Hepatocyte (in vitro differentiated cells): ENCODE measurements around the gene SNX32. TPM values are rescaled to one million over a fixed set of nuclear protein-coding genes. Genes with fewer than 3 reads are reported as not detected.

Source experiments
- DNase-seq: peaks from one replicate; pipeline ENCODE4 v3.0.0-alpha.2; 2016; ENCODE audit warnings: low spot score
- H2AFZ ChIP-seq: fragments of 200-600 bp; sonication (generic); 2 replicates; pipeline ENCODE4 v1.6.0; 2016; ENCODE audit warnings: antibody characterized with exemption, mild to moderate bottlenecking
- H3K27ac ChIP-seq: fragments of 200-600 bp; sonication (generic); 2 replicates; pipeline ENCODE4 v1.5.1; 2016; ENCODE audit warnings: mild to moderate bottlenecking
- H3K27me3 ChIP-seq: fragments of 200-600 bp; sonication (generic); 2 replicates; pipeline ENCODE4 v1.6.1; 2016
- H3K36me3 ChIP-seq: fragments of 200-600 bp; sonication (generic); replicated peaks from 2 replicates; pipeline ENCODE4 v1.5.1; 2016; ENCODE audit warnings: low read depth; ENCODE audit not compliant: insufficient read depth
- H3K4me1 ChIP-seq: fragments of 200-600 bp; sonication (generic); 2 replicates; pipeline ENCODE4 v1.5.1; 2016; ENCODE audit warnings: mild to moderate bottlenecking, moderate library complexity; ENCODE audit not compliant: insufficient read depth
- H3K4me2 ChIP-seq: fragments of 200-600 bp; sonication (generic); 2 replicates; pipeline ENCODE4 v1.6.0; 2016
- H3K4me3 ChIP-seq: fragments of 200-600 bp; sonication (generic); 2 replicates; pipeline ENCODE4 v1.5.1; 2016; ENCODE audit warnings: mild to moderate bottlenecking
- H3K79me2 ChIP-seq: fragments of 200-600 bp; sonication (generic); 2 replicates; pipeline ENCODE4 v1.6.0; 2017; ENCODE audit warnings: mild to moderate bottlenecking
- H3K9me2 ChIP-seq: fragments of 200-600 bp; sonication (generic); replicated peaks from 2 replicates; pipeline ENCODE4 v1.6.0; 2017; ENCODE audit warnings: mild to moderate bottlenecking; ENCODE audit not compliant: insufficient read depth
- H3K9me3 ChIP-seq: fragments of 200-600 bp; sonication (generic); 2 replicates; pipeline ENCODE4 v1.5.1; 2016; ENCODE audit warnings: low read depth, mild to moderate bottlenecking
- H4K20me1 ChIP-seq: fragments of 200-600 bp; sonication (generic); 2 replicates; pipeline ENCODE4 v1.6.0; 2016; ENCODE audit warnings: mild to moderate bottlenecking; ENCODE audit not compliant: insufficient read depth, poor library complexity, severe bottlenecking
- EZH2 ChIP-seq: fragments of 200-600 bp; sonication (generic); IDR thresholded peaks from 2 replicates; pipeline ENCODE4 v1.6.1; 2016; ENCODE audit warnings: antibody characterized with exemption, mild to moderate bottlenecking, borderline replicate concordance
- EZH2phosphoT487 ChIP-seq: fragments of 200-600 bp; sonication (generic); IDR thresholded peaks from one replicate; pipeline ENCODE4 v1.6.1; 2018; ENCODE audit warnings: antibody characterized with exemption, mild to moderate bottlenecking, low read depth, moderate library complexity; ENCODE audit not compliant: unreplicated experiment, severe bottlenecking
- WGBS: methylation state at CpG from one replicate; pipeline ENCODE4 v1.1.6; 2016; ENCODE audit warnings: low lambda C conversion rate; ENCODE audit errors: missing lambda C conversion rate; 5-methylcytosine and 5-hydroxymethylcytosine counted together
- polyA plus RNA-seq: library from polyadenylated mRNA; unstranded; fragments of >200 nt; fragmentation: Nextera tagmentation; extraction: Ambion mirVana; gene quantifications from 2 replicates; pipeline ENCODE4 v1.2.1, GENCODE V29; 2016
- total RNA-seq: library from RNA; depleted of rRNA; stranded (reverse); fragments of >200 nt; gene quantifications from 2 replicates; pipeline ENCODE4 v1.2.3, GENCODE V29; 2014
- TF ChIP-seq, protein P1 (sequence below): fragments of 200-600 bp; sonication (generic); IDR thresholded peaks from 2 replicates; pipeline ENCODE4 v1.5.1; 2016; ENCODE audit warnings: antibody characterized with exemption, mild to moderate bottlenecking; ENCODE audit not compliant: poor library complexity

SNX32 gene
- total and polyA plus RNA-seq, 2 experiments from 2014 or later: 2.9 to 5.1 TPM

GRCh38 chr11:65863889-65864705 lies 30.3 kb downstream of the SNX32 start:
- H3K27ac ChIP-seq: no peak overlapping the region
- no peak overlapping the region for H3K4me2 ChIP-seq
- TF ChIP-seq EZH2phosphoT487 (no peak), EZH2 (no peak)
- TF ChIP-seq, protein P1, sequence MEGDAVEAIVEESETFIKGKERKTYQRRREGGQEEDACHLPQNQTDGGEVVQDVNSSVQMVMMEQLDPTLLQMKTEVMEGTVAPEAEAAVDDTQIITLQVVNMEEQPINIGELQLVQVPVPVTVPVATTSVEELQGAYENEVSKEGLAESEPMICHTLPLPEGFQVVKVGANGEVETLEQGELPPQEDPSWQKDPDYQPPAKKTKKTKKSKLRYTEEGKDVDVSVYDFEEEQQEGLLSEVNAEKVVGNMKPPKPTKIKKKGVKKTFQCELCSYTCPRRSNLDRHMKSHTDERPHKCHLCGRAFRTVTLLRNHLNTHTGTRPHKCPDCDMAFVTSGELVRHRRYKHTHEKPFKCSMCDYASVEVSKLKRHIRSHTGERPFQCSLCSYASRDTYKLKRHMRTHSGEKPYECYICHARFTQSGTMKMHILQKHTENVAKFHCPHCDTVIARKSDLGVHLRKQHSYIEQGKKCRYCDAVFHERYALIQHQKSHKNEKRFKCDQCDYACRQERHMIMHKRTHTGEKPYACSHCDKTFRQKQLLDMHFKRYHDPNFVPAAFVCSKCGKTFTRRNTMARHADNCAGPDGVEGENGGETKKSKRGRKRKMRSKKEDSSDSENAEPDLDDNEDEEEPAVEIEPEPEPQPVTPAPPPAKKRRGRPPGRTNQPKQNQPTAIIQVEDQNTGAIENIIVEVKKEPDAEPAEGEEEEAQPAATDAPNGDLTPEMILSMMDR: no peak
- H3K79me2 ChIP-seq: peaks cover 21% of the 10 kb centered on the region
- H3K4me1 ChIP-seq: peaks cover 9% of the 10 kb centered on the region
- WGBS: 87% methylated on average over 12 of the region's 12 CpGs
- H3K9me2 ChIP-seq: no peaks in the 10 kb centered on the region
- no peaks in the 10 kb centered on the region for H3K9me3 ChIP-seq
- DNase-seq: no peak
- no peaks in the 10 kb centered on the region for H3K27me3 ChIP-seq
- H2AFZ ChIP-seq: no peak overlapping the region
- no peak overlapping the region for H3K4me3 ChIP-seq
- no peaks in the 10 kb centered on the region for H4K20me1 ChIP-seq
- no peaks in the 10 kb centered on the region for H3K36me3 ChIP-seq

GRCh38 chr11:65864706-65865471 lies 31.1 kb downstream of the SNX32 start:
- no peaks in the 10 kb centered on the region for H4K20me1 ChIP-seq

GRCh38 chr11:65865550-65866172 lies 31.9 kb downstream of the SNX32 start:
- DNase-seq: no peak
- Histone ChIP-seq H3K9me3 (no peaks in the 10 kb centered on the region), H3K4me2 (no peak overlapping the region), H3K79me2 (peaks cover 21% of the 10 kb centered on the region), H3K36me3 (no peaks in the 10 kb centered on the region), H2AFZ (no peak overlapping the region), H3K4me3 (no peak overlapping the region), H3K27ac (no peak overlapping the region), H3K9me2 (no peaks in the 10 kb centered on the region), H4K20me1 (no peaks in the 10 kb centered on the region), H3K4me1 (peaks cover 9% of the 10 kb centered on the region), H3K27me3 (no peaks in the 10 kb centered on the region)
- no peak for TF ChIP-seq EZH2
- no peak for TF ChIP-seq EZH2phosphoT487
- TF ChIP-seq, protein P1: no peak
- 95% methylated on average over 9 of the region's 9 CpGs for WGBS

More at GRCh38 chr11:65864706-65865471, 31.1 kb downstream of the SNX32 start:
- H3K36me3 ChIP-seq: no peaks in the 10 kb centered on the region
- H2AFZ ChIP-seq: no peak overlapping the region
- H3K4me3 ChIP-seq: no peak overlapping the region
- H3K27me3 ChIP-seq: no peaks in the 10 kb centered on the region
- no peak overlapping the region for H3K27ac ChIP-seq
- H3K9me3 ChIP-seq: no peaks in the 10 kb centered on the region
- TF ChIP-seq, protein P1: no peak
- H3K4me1 ChIP-seq: peaks cover 9% of the 10 kb centered on the region
- no peak for DNase-seq
- WGBS: 91% methylated on average over 18 of the region's 18 CpGs
- no peaks in the 10 kb centered on the region for H3K9me2 ChIP-seq
- H3K79me2 ChIP-seq: peaks cover 21% of the 10 kb centered on the region
- no peak overlapping the region for H3K4me2 ChIP-seq
